OCI-LY1 (cell line): ENCODE measurements around the gene EMC10.

ENCODE experiments used
- EZH2 ChIP-seq: fragments of 200-600 bp; sonication (generic), shearing (Covaris generic); IDR thresholded peaks from 2 replicates; pipeline ENCODE4 v1.8.0; 2017; ENCODE audit warnings: borderline replicate concordance, mixed run types, mild to moderate bottlenecking, antibody characterized with exemption, low read length, moderate library complexity, mixed read lengths
- TF ChIP-seq, protein P1 (sequence below): fragments of 200-600 bp; sonication (generic), shearing (Covaris generic); IDR thresholded peaks from 2 replicates; pipeline ENCODE4 v1.5.1; 2017; ENCODE audit warnings: mild to moderate bottlenecking, antibody characterized with exemption, low read length, moderate library complexity, mixed read lengths

DNA sequence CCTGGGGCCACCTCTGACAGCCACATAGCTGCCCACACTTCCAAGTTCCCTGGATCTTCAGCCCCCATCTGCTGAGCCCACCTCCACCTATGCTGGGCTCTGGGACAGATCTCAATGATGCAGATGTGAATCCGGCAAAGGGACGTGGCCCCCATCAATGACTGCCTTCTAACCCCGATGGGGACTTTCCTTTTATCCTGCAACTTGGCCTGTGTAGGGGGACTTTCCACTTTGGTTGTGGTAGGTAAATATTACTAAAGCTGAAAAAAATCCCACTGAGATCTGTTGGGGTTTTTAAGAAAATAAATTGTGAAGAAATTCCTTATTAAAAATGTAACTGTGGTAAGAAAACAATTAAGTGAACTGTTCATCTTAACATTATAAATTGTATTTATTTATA lies 58.2 kb downstream of the EMC10 start:
- TF ChIP-seq, protein P1, sequence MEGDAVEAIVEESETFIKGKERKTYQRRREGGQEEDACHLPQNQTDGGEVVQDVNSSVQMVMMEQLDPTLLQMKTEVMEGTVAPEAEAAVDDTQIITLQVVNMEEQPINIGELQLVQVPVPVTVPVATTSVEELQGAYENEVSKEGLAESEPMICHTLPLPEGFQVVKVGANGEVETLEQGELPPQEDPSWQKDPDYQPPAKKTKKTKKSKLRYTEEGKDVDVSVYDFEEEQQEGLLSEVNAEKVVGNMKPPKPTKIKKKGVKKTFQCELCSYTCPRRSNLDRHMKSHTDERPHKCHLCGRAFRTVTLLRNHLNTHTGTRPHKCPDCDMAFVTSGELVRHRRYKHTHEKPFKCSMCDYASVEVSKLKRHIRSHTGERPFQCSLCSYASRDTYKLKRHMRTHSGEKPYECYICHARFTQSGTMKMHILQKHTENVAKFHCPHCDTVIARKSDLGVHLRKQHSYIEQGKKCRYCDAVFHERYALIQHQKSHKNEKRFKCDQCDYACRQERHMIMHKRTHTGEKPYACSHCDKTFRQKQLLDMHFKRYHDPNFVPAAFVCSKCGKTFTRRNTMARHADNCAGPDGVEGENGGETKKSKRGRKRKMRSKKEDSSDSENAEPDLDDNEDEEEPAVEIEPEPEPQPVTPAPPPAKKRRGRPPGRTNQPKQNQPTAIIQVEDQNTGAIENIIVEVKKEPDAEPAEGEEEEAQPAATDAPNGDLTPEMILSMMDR, result no peak
- no peak for TF ChIP-seq EZH2
